SK-N-MC (cell line): ENCODE measurements around the gene LIMS3.
"Not testable (repeated sequence)": the region's sequence is repeated elsewhere in the genome, so short reads cannot be mapped to it uniquely, and the experiment has no call there.

Experiments
- EZH2 ChIP-seq: fragments of 200-600 bp; sonication (generic); IDR thresholded peaks from one replicate; pipeline ENCODE4 v1.6.1; 2017; ENCODE audit warnings: antibody characterized with exemption
- POLR2AphosphoS5 ChIP-seq: IDR thresholded peaks from 2 replicates; pipeline ENCODE4 v1.6.1; 2012; ENCODE audit warnings: mild to moderate bottlenecking, low read depth, low read length, borderline replicate concordance

GRCh38 chr2:109921543-109922384, 23.3 kb downstream of the LIMS3 start:
- TF ChIP-seq EZH2, POLR2AphosphoS5: not testable (repeated sequence)
